K562 (cell line): ENCODE results near the gene R3HDM1. TPM values are rescaled to one million over a fixed set of nuclear protein-coding genes. Genes with fewer than 3 reads are reported as not detected.

ENCODE experiments used
- ATAC-seq: fragments of 200-7000 bp; cut with Tn5 transposase; 3 replicates; pipeline ENCODE4 v1.9.1; 2020; ENCODE audit warnings: moderate library complexity
- BruUV-seq: library from RNA; stranded (reverse); fragments of 400-500 nt; replicated peaks from 2 replicates; lab custom pipeline; 2021; lab: Mats Ljungman, UMichigan
- CTCF ChIA-PET: fragments of 300-600 bp; formaldehyde crosslinking; extraction: SDS; loops from one replicate; lab custom pipeline; 2021; ENCODE audit warnings: low intra/inter-chr PET ratio; lab: Yijun Ruan, JAX
- POLR2A ChIA-PET: fragments of 300-600, 350-650 bp; sonication (Branson Sonifier 250); formaldehyde crosslinking; extraction: SDS; loops from one replicate; lab custom pipeline; 2021; ENCODE audit warnings: antibody characterized with exemption, inconsistent platforms; lab: Yijun Ruan, JAX
- DNase-seq, 4 experiments: peaks; one replicate each; pipeline versions ENCODE4 v3.0.0 to v3.0.0-alpha.2; 2011 to 2018; ENCODE audit warnings: low spot score in 3 of 4, mixed read lengths in 3 of 4; ENCODE audit errors: extremely low read depth in 1 of 4
- FAIRE-seq: peaks from 2 replicates; lab custom pipeline; 2011; peaks lifted over from hg19 to GRCh38; lab: Jason Lieb, UNC
- H2AFZ ChIP-seq: 2 replicates; pipeline ENCODE4 v1.6.0; 2011; ENCODE audit warnings: low read depth, low read length, control low read depth, inconsistent platforms
- H3K27ac ChIP-seq: fragments of 200-600 bp; 3 replicates; pipeline ENCODE4 v1.8.0; 2011; ENCODE audit warnings: low read depth, mild to moderate bottlenecking, control low read depth, inconsistent platforms, low read length, moderate library complexity, mixed read lengths; ENCODE audit errors: extremely low read depth
- H3K27me3 ChIP-seq, 2 experiments: fragments of 300-600 bp in 1 of 2; 2 replicates in 1 of 2; 3 replicates in 1 of 2; pipeline versions ENCODE4 v1.6.0 to v1.8.0; 2011; ENCODE audit warnings: inconsistent platforms in 2 of 2, low read length in 2 of 2, mild to moderate bottlenecking in 1 of 2, mixed read lengths in 1 of 2, moderate library complexity in 1 of 2; ENCODE audit not compliant: control insufficient read depth in 2 of 2, insufficient read depth in 2 of 2
- H3K36me3 ChIP-seq: fragments of 300-600 bp; 3 replicates; pipeline ENCODE4 v1.8.0; 2011; ENCODE audit warnings: mild to moderate bottlenecking, low read length, inconsistent platforms; ENCODE audit not compliant: control insufficient read depth, insufficient read depth
- H3K4me1 ChIP-seq, 2 experiments: fragments of 200-600 bp in 1 of 2; replicated peaks in 1 of 2; 2 replicates in 1 of 2; 3 replicates in 1 of 2; pipeline versions ENCODE4 v1.5.1 to v1.8.0; 2011; ENCODE audit warnings: inconsistent platforms in 2 of 2, low read length in 2 of 2, mild to moderate bottlenecking in 1 of 2, mixed read lengths in 1 of 2, moderate library complexity in 1 of 2; ENCODE audit not compliant: control insufficient read depth in 2 of 2, insufficient read depth in 2 of 2
- H3K4me2 ChIP-seq: 2 replicates; pipeline ENCODE4 v1.6.1; 2011; ENCODE audit warnings: low read length, control low read depth, inconsistent platforms, mixed read lengths; ENCODE audit not compliant: insufficient read depth
- H3K4me3 ChIP-seq: fragments of 200-600 bp; sonication (generic), shearing (Covaris generic); 2 replicates; pipeline ENCODE4 v1.5.1; 2016; ENCODE audit warnings: control low read depth, inconsistent platforms
- H3K79me2 ChIP-seq: fragments of 200-600 bp; 3 replicates; pipeline ENCODE4 v1.8.0; 2011; ENCODE audit warnings: low read length, inconsistent platforms; ENCODE audit not compliant: control insufficient read depth, insufficient read depth
- H3K9ac ChIP-seq, 2 experiments: 2 replicates each; pipeline versions ENCODE4 v1.6.0 to v1.6.1; 2011; ENCODE audit warnings: low read depth in 2 of 2, low read length in 2 of 2, control low read depth in 1 of 2, inconsistent platforms in 1 of 2, mild to moderate bottlenecking in 1 of 2, mixed read lengths in 1 of 2; ENCODE audit not compliant: insufficient read depth in 1 of 2
- H3K9me1 ChIP-seq: one replicate; pipeline ENCODE4 v1.6.0; 2011; ENCODE audit warnings: inconsistent platforms, mild to moderate bottlenecking, low read length, moderate library complexity; ENCODE audit not compliant: control insufficient read depth, insufficient read depth
- H3K9me3 ChIP-seq: replicated peaks from 2 replicates; pipeline ENCODE4 v1.5.1; 2011; ENCODE audit warnings: low read depth, low read length, inconsistent platforms; ENCODE audit not compliant: control insufficient read depth, insufficient read depth
- H4K20me1 ChIP-seq: replicated peaks from 2 replicates; pipeline ENCODE4 v1.6.1; 2011; ENCODE audit warnings: low read length, inconsistent platforms, mixed read lengths; ENCODE audit not compliant: control insufficient read depth, insufficient read depth
- ARID1B ChIP-seq: fragments of 450-650 bp; IDR thresholded peaks from 2 replicates; pipeline ENCODE4 v1.6.1; 2016; ENCODE audit warnings: antibody characterized with exemption, mild to moderate bottlenecking, inconsistent platforms
- HDAC2 ChIP-seq: fragments of 450-650 bp; IDR thresholded peaks from 2 replicates; pipeline ENCODE4 v1.6.1; 2016; ENCODE audit warnings: mild to moderate bottlenecking
- MTA3 ChIP-seq: fragments of 450-650 bp; formaldehyde crosslinking; IDR thresholded peaks from 2 replicates; pipeline ENCODE4 v1.6.1; 2017; ENCODE audit warnings: mild to moderate bottlenecking, borderline replicate concordance
- PKNOX1 ChIP-seq: fragments of 450-650 bp; IDR thresholded peaks from 2 replicates; pipeline ENCODE4 v1.6.1; 2016
- TFAP4 ChIP-seq: sonication (generic); formaldehyde crosslinking; IDR thresholded peaks from 2 replicates; pipeline ENCODE4 v1.8.0; 2022; ENCODE audit warnings: missing genetic modification reagents, mild to moderate bottlenecking, moderate library complexity, borderline replicate concordance
- U2AF1 ChIP-seq: fragments of 200-400 bp; formaldehyde crosslinking; optimal IDR thresholded peaks from 2 replicates; pipeline ENCODE3; 2017; ENCODE audit warnings: mild to moderate bottlenecking, low read depth, low read length, moderate library complexity
- ZZZ3 ChIP-seq: fragments of 450-650 bp; IDR thresholded peaks from 2 replicates; pipeline ENCODE4 v1.6.1; 2016; ENCODE audit warnings: antibody characterized with exemption, mild to moderate bottlenecking, moderate library complexity
- whole genome bisulfite sequencing: fragments of 100-300 bp; shearing (Covaris generic); methylation state at CpG from one replicate; pipeline ENCODE4 v1.1.6; 2016; ENCODE audit warnings: low coverage, mixed read lengths; ENCODE audit not compliant: insufficient coverage; ENCODE audit errors: missing lambda C conversion rate; 5-methylcytosine and 5-hydroxymethylcytosine counted together
- in situ Hi-C: fragments of 300-500 bp; cut with MboI; formaldehyde crosslinking; loops from 4 replicates; pipeline ENCODE4 v1.15.0; 2018; ENCODE audit warnings: inconsistent platforms, mixed read lengths
- intact Hi-C: fragments of 100-400 bp; cut with micrococcal nuclease; formaldehyde crosslinking; loops from 2 replicates; pipeline ENCODE4 v1.14.2; 2022
- polyA plus RNA-seq, 8 experiments: library from polyadenylated mRNA; depleted of rRNA in 4 of 8; stranded (reverse) in 5 of 8; unstranded in 3 of 8; fragments of >200 nt; fragmentation: Nextera tagmentation in 2 of 8; fragmentation: Illumina TruSeq in 1 of 8; extraction: Ambion mirVana in 2 of 8; extraction: Trizol in 1 of 8; gene quantifications; 2 replicates each; pipeline versions ENCODE4 v1.2.1 to v1.2.3, GENCODE V29; 2011 to 2014; ENCODE audit warnings: inconsistent platforms in 1 of 8, missing spikeins in 1 of 8
- total RNA-seq, 7 experiments: library from RNA; depleted of rRNA in 6 of 7; stranded (reverse); fragments of >200 nt in 6 of 7; fragmentation: Illumina TruSeq in 2 of 7; extraction: Trizol in 2 of 7; gene quantifications; 2 replicates each; pipeline versions ENCODE4 v1.2.1 to v1.2.3, GENCODE V29; 2011 to 2021; ENCODE audit warnings: low replicate concordance in 1 of 7
- TF ChIP-seq, protein P1 (sequence below): fragments of 450-650 bp; formaldehyde crosslinking; IDR thresholded peaks from 2 replicates; pipeline ENCODE4 v1.4.0; 2020; ENCODE audit warnings: mild to moderate bottlenecking, mixed read lengths

The R3HDM1 gene
- total and polyA plus RNA-seq, 9 of the 15 experiments (the other 6 are each of a cell fraction or from before 2014, with no cell fraction given), result 12.4 to 89.4 (median 31.0) TPM

DNA sequence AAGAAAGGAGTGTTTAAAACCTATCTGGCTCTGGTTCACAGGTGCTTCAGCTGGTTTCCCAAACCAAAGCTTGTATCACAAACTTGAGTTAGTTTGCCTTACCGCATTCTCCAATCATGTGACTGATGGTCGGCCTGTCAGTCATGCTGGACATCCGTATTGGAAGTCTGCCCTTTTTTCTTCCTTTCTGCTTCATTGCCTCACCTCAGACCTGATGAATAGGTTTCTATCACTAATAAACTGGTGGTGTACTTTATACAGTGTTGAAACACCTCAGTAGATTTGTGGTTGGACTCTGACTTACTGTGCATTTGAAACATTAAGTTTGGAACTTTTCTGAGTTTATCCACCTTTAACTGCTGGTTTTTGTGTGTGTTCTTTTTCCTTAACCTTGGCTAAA is 84.1 kb downstream of the R3HDM1 start:
- in situ Hi-C loops, result no loop called here
- H3K36me3 ChIP-seq, result no peaks in the 10 kb centered on the region
- intact Hi-C loops, result no loop called here
- no peaks in the 10 kb centered on the region for H3K9me1 ChIP-seq
- no peaks in the 10 kb centered on the region for H4K20me1 ChIP-seq
- no peak for ATAC-seq
- no peaks in the 10 kb centered on the region for H3K4me1 ChIP-seq
- CTCF ChIA-PET, result no interaction called here
- BruUV-seq, result no TSS peak
- no peak overlapping the region for H3K9ac ChIP-seq
- H3K79me2 ChIP-seq, result no peaks in the 10 kb centered on the region
- no peaks in the 10 kb centered on the region for H3K9me3 ChIP-seq
- no peak overlapping the region for H3K4me2 ChIP-seq
- no peak for FAIRE-seq
- H2AFZ ChIP-seq, result no peak overlapping the region
- TF ChIP-seq ARID1B, result no peak
- no peak for TF ChIP-seq MTA3
- TF ChIP-seq HDAC2, result no peak
- TF ChIP-seq ZZZ3, result no peak
- TF ChIP-seq, protein P1, sequence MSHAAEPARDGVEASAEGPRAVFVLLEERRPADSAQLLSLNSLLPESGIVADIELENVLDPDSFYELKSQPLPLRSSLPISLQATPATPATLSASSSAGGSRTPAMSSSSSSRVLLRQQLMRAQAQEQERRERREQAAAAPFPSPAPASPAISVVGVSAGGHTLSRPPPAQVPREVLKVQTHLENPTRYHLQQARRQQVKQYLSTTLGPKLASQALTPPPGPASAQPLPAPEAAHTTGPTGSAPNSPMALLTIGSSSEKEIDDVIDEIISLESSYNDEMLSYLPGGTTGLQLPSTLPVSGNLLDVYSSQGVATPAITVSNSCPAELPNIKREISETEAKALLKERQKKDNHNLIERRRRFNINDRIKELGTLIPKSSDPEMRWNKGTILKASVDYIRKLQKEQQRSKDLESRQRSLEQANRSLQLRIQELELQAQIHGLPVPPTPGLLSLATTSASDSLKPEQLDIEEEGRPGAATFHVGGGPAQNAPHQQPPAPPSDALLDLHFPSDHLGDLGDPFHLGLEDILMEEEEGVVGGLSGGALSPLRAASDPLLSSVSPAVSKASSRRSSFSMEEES (CRISPR knock-in tag), result 0 out of 2 replicates have a peak, but pooled peaks have one; percentile 4
- TF ChIP-seq U2AF1, result no peak
- peak; percentile 70 for TF ChIP-seq PKNOX1
- no peak for TF ChIP-seq TFAP4 (CRISPR knock-in tag)
- TF ChIP-seq, all 486 proteins: peak for 2
- no peak overlapping the region for H3K4me3 ChIP-seq
- WGBS, result 79% methylated on average over 3 of the region's 3 CpGs
- no peaks in the 10 kb centered on the region for H3K27me3 ChIP-seq
- H3K27ac ChIP-seq, result no peak overlapping the region
- POLR2A ChIA-PET, result no interaction called here
- DNase-seq, result no peak
